Measurements from ENCODE around the gene GPANK1.

The GPANK1 gene

GRCh38 chr6:31690231-31691077 lies 25.7 kb upstream of the GPANK1 start:
- peak in 1 of 2 donors; percentile 50 for DNase-seq

- DNase-seq, result no peak
Measured at GRCh38 chr6:31689249-31690110, 24.7 kb upstream of the GPANK1 start.

- DNase-seq, result no peak
Measured at GRCh38 chr6:31687860-31688693, 23.3 kb upstream of the GPANK1 start.

GRCh38 chr6:31687321-31687720 lies 22.5 kb upstream of the GPANK1 start:
- DNase-seq, result no peak

- no peak for DNase-seq
Measured at GRCh38 chr6:31686483-31686882, 21.7 kb upstream of the GPANK1 start.

- no peak for DNase-seq
Measured at GRCh38 chr6:31683591-31683990, 18.8 kb upstream of the GPANK1 start.

GRCh38 chr6:31681135-31681671 lies 16.4 kb upstream of the GPANK1 start:
- peak in 1 of 2 donors; percentile 54 for DNase-seq

- peak; percentile 50 to 73 for DNase-seq
Measured at GRCh38 chr6:31680226-31681134, 15.7 kb upstream of the GPANK1 start, which contains the start of gene LY6G5C. Gene LY6G5C (minus strand): TSS chr6:31681067. CDS start chr6:31680373, 694 bp downstream.

- DNase-seq, result no peak
Measured at GRCh38 chr6:31677955-31678354, 13.2 kb upstream of the GPANK1 start.

- no peak for DNase-seq
Measured at GRCh38 chr6:31676904-31677303, 12.1 kb upstream of the GPANK1 start.

- no peak for DNase-seq
Measured at GRCh38 chr6:31676322-31676903, 11.6 kb upstream of the GPANK1 start.

- DNase-seq, result no peak
Measured at GRCh38 chr6:31669676-31670075, 4.9 kb upstream of the GPANK1 start, which contains the start of gene LY6G5B. Gene LY6G5B (plus strand): TSS chr6:31669976. CDS start chr6:31670951, 975 bp downstream.

GRCh38 chr6:31666337-31666965 lies 1.7 kb upstream of the GPANK1 start:
- DNase-seq, result peak; percentile 67 to 75

GRCh38 chr6:31665501-31666336 lies 922 bp upstream of the GPANK1 start, which contains the start of gene CSNK2B:
Gene CSNK2B (plus strand): TSS chr6:31666080. CDS start chr6:31666832, 752 bp downstream.
- peak; percentile 98 for DNase-seq

- DNase-seq, result no peak
Measured at GRCh38 chr6:31663961-31664789, 622 bp downstream of the GPANK1 start.

GRCh38 chr6:31663126-31663960 lies 1.5 kb downstream of the GPANK1 start:
- peak; percentile 43 to 48 for DNase-seq

- DNase-seq, result no peak
Measured at GRCh38 chr6:31662124-31662723, 2.6 kb downstream of the GPANK1 start.
